ENCODE measurements around the gene CANT1.

Gene CANT1

DNA sequence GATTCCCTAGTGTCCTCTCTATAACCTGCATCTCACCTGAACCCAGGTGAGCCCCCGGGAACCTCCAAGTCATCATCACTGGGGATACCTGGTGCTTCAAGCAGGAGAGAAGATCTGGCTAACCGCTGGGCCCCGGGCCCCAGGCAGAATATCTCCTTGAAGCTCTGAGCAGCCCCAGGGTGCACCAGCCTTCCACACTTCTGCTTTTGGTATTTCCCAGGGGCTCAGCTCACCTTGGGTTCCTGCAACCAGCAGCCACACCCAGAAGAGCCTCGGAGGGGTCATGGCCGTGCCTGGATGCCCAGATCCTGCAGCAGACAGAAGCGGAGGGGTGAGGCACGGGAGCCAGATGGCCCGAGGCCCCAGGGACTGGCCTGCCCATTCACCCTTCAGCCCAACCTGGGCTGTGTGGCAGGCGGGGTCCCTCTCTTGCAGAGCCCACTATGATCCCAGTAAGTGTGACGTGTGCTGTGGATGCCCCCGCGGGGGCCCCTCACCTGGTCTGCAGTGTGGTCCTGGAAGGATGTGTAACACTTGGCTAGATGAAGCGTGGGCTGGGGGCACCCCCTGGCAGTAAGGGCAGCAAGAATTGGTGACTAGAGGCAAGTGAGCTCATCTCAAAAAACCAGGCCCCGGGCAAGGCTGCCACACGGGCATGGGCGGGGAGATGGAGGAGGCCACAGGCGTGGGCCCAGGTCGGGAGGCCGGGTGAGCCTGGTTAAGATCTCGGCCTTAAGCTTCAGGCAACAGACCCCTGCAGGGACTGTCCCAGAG, 32.5 kb downstream of the CANT1 start:
- DNase-seq (ENCODE audit: low read depth): no peak
- H3K4me3 ChIP-seq (ENCODE audit: low read length): peak overlapping the region; percentile 60
- TF ChIP-seq, protein P1, sequence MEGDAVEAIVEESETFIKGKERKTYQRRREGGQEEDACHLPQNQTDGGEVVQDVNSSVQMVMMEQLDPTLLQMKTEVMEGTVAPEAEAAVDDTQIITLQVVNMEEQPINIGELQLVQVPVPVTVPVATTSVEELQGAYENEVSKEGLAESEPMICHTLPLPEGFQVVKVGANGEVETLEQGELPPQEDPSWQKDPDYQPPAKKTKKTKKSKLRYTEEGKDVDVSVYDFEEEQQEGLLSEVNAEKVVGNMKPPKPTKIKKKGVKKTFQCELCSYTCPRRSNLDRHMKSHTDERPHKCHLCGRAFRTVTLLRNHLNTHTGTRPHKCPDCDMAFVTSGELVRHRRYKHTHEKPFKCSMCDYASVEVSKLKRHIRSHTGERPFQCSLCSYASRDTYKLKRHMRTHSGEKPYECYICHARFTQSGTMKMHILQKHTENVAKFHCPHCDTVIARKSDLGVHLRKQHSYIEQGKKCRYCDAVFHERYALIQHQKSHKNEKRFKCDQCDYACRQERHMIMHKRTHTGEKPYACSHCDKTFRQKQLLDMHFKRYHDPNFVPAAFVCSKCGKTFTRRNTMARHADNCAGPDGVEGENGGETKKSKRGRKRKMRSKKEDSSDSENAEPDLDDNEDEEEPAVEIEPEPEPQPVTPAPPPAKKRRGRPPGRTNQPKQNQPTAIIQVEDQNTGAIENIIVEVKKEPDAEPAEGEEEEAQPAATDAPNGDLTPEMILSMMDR (conservative IDR thresholded peaks at IDR 0.05; ENCODE audit: low read depth, low read length): no peak

DNA sequence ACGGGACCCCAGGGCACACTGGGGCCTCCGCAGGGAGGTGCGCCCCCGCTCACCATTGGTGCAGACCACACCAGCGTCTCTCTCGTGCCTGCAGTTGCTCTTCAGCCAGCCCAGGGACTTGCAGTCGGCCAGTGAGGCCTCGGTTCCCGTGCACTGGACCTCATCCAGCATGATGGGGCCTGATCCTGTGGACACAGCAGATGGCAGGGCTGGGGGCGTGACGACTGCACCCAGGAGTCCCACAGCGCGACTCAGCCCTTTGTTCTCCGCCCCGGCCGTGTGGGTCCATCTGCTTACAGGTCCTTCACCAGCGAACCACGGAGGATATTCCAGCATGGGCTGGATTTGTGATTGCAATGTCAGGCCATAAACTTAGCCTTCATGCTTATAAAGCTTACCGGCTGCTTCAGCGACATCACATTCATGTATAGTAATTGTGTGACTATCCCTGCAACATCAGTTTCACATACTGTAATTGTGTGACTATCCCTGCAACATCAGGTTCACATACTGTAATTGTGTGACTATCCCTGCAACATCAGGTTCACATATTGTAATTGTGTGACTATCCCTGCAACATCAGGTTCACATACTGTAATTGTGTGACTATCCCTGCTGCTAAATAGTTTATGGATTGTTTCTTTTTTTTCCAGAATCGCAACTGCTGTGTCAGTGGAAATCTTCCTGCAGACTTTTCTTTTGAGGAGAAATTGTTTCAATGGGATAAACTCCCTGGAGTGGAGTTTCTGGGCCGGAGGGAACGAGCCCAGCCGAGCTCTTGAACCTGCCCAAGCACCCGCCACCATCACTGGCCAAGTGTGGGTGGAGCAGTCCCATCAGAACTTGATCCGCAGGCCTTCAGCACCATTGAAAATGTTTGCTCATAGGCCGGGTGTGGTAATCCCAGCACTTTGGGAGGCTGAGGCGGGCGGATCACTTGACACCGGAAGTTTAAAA, 34.7 kb downstream of the CANT1 start:
- peak; percentile 43 for DNase-seq (ENCODE audit: low read depth)
- TF ChIP-seq, protein P1 (conservative IDR thresholded peaks at IDR 0.05; ENCODE audit: low read depth, low read length): no peak
- no peak overlapping the region for H3K4me3 ChIP-seq (ENCODE audit: low read length)

DNA sequence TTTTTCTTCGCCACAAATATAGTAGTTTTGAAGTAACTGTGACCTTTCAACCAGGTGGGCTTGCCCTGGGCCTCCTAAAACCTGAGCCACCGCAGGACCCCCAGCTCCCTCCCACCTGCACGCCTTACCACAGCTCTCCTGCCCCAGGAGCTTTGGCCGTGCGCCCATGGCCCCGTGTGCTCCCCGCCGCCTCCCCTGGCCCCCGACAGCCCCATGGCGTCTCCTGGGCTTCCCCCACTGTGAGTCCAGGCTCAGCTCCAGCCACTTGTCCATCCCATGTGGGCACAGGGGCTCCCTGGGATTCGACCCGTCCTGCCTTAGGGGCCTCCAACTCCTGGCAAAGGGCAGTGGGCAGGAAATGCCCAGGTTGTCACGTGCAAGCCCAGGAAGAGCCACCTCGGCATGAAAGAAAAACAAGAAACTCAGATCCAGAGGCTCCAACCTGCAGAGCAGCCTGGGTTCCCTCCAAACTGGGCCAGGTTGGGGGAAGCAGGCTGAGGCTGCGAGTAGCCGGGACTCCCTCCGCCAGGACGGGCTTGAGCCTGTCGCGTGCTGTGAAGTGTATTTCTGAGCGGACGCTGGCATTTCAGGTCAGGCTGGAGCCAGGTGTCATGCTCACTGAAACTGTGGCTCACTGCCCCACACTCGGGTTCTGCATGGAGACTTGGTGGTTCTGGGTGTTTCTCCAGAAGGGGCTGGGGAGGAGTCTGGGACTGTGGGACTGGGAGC, 35.6 kb downstream of the CANT1 start:
- TF ChIP-seq, protein P1 (conservative IDR thresholded peaks at IDR 0.05; ENCODE audit: low read depth, low read length): no peak
- no peak overlapping the region for H3K4me3 ChIP-seq (ENCODE audit: low read length)
- no peak for DNase-seq (ENCODE audit: low read depth)

DNA sequence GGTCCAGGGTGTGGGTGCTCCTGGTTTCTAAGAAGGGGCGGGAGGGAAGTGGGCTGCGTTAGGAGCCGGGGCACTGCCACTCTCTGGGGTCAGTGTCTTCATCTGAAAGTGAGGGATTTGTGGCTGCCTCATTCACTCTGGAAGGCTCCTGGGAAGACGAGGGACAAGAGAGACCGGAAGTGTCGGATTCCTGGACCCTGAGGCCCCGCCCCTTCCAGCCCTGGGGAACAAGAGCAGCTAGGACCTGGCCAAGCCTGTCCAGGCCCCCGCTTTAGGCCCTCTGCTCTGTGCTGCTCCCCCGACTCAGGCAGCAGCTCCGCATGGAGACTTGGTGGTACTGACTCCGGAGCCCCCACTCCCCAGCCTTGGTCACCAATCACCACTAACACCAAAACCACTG, 36.4 kb downstream of the CANT1 start:
- H3K4me3 ChIP-seq (ENCODE audit: low read length): no peak overlapping the region
- TF ChIP-seq, protein P1 (conservative IDR thresholded peaks at IDR 0.05; ENCODE audit: low read depth, low read length): no peak
- no peak for DNase-seq (ENCODE audit: low read depth)

DNA sequence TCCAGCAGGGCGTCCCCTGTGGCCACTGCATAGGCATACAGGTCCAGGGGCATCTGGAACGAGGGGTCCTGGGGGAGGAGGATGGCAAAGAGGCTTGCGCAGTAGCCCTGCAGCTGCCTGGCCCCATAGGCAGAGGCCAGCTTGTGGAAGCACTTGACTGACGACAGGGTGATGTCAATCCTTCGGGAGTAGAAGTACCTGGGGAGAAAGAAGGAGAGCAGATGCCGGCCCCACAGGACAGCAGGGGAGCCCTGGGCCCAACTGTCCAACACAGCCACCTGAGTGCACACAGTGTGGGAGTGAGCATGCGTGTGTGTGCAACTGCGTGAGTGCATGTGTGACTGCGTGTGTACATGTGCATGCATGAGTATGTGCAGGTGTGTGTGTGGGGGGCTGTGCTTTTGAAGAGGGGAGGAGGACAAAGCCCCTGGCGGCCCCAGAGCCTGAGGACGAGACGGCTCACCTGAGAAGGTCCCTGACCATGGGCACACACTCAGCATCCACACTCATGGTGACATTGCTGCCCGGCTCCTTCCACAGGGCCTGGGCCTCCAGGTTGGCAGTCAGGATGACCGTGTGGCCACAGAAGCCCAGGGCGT, 37.0 kb downstream of the CANT1 start:
- TF ChIP-seq, protein P1 (conservative IDR thresholded peaks at IDR 0.05; ENCODE audit: low read depth, low read length): no peak

DNA sequence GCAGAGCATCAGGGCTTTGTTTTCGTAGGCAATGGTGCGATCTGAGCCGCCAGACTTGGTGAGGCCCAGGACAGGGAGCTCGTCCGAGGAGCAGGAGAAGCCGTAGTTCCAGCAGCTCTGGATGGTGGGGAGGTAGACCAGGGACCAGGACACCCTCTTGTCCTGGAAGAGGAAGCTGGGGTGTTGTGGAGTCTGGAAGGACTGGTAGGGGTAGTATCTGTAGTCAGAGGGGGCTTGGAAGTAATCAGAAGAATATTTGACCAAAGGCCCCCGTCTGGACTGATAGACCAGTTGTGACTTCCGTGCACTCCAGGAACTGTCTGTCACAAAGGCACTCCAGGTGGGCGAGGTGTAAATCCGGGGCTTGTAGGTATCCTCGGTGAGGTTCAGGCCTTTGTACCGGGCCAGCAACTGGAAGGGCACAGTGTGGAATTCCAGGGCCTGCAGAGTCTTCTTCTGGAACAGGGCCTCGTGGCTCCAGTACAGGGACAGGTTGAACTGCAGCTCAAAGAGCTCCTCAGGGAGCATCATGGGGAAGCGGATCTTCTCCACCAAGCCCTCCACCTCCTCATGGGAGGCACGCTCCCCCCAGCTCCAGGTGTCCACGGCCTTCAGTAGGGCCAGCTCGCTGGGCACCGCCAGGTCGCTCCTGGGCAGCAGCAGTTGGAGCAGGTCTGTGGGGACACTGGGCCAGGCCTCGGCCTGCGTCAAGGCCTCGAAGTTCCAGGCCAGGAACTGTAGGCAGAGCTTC, 37.6 kb downstream of the CANT1 start:
- no peak for DNase-seq (ENCODE audit: low read depth)
- TF ChIP-seq, protein P1 (conservative IDR thresholded peaks at IDR 0.05; ENCODE audit: low read depth, low read length): no peak
- H3K4me3 ChIP-seq (ENCODE audit: low read length): no peak overlapping the region

More for the DNA sequence above, 37.0 kb downstream of the CANT1 start:
- DNase-seq (ENCODE audit: low read depth): no peak
- H3K4me3 ChIP-seq (ENCODE audit: low read length): no peak overlapping the region

Data from retinal pigment epithelial cell (primary cell).